Smooth muscle cell (in vitro differentiated cells): ENCODE data around the gene CYP8B1. TPM values are rescaled to one million over a fixed set of nuclear protein-coding genes. Genes with fewer than 3 reads are reported as not detected.

Source experiments
- DNase-seq: peaks from one replicate; lab custom pipeline; 2025; ENCODE audit not compliant: unreplicated experiment; lab: John Stamatoyannopoulos, UW
- H2AFZ ChIP-seq: fragments of 200-600 bp; sonication (generic); 2 replicates; pipeline ENCODE4 v1.6.0; 2016; ENCODE audit warnings: antibody characterized with exemption, low read depth, mild to moderate bottlenecking
- H3F3A ChIP-seq: fragments of 200-600 bp; sonication (generic); 2 replicates; pipeline ENCODE4 v1.6.0; 2017; ENCODE audit warnings: antibody characterized with exemption, low read depth
- H3K27ac ChIP-seq: fragments of 200-600 bp; sonication (generic); 2 replicates; pipeline ENCODE4 v1.5.1; 2016; ENCODE audit warnings: low read depth, mild to moderate bottlenecking
- H3K27me3 ChIP-seq: fragments of 200-600 bp; sonication (generic); 2 replicates; pipeline ENCODE4 v1.6.1; 2016; ENCODE audit warnings: low read depth, mild to moderate bottlenecking
- H3K36me3 ChIP-seq: fragments of 200-600 bp; sonication (generic); 2 replicates; pipeline ENCODE4 v1.5.1; 2016; ENCODE audit warnings: low read depth
- H3K4me1 ChIP-seq: fragments of 200-600 bp; sonication (generic); 2 replicates; pipeline ENCODE4 v1.5.1; 2016; ENCODE audit warnings: low read depth
- H3K4me2 ChIP-seq: fragments of 200-600 bp; sonication (generic); 2 replicates; pipeline ENCODE4 v1.6.0; 2016; ENCODE audit warnings: mild to moderate bottlenecking
- H3K4me3 ChIP-seq: fragments of 200-600 bp; sonication (generic); 2 replicates; pipeline ENCODE4 v1.5.1; 2016; ENCODE audit warnings: mild to moderate bottlenecking
- H3K79me2 ChIP-seq: fragments of 200-600 bp; sonication (generic); 2 replicates; pipeline ENCODE4 v1.6.0; 2016; ENCODE audit warnings: low read depth, mild to moderate bottlenecking
- H3K9ac ChIP-seq: fragments of 200-600 bp; sonication (generic); 2 replicates; pipeline ENCODE4 v1.6.0; 2016; ENCODE audit warnings: low read depth
- H3K9me3 ChIP-seq: fragments of 200-600 bp; sonication (generic); replicated peaks from 2 replicates; pipeline ENCODE4 v1.5.1; 2016; ENCODE audit warnings: low read depth
- H4K20me1 ChIP-seq: fragments of 200-600 bp; sonication (generic); 2 replicates; pipeline ENCODE4 v1.6.0; 2016; ENCODE audit warnings: low read depth
- CTCF ChIP-seq: fragments of 200-600 bp; sonication (generic); IDR thresholded peaks from 2 replicates; pipeline ENCODE4 v1.5.1; 2017; ENCODE audit warnings: borderline replicate concordance, mild to moderate bottlenecking, antibody characterized with exemption; ENCODE audit not compliant: insufficient read depth, poor library complexity, severe bottlenecking
- WGBS: methylation state at CpG from one replicate; pipeline ENCODE4 v1.1.7; 2016; ENCODE audit warnings: low lambda C conversion rate; 5-methylcytosine and 5-hydroxymethylcytosine counted together
- polyA plus RNA-seq: library from polyadenylated mRNA; unstranded; fragments of >200 nt; fragmentation: Nextera tagmentation; extraction: Ambion mirVana; gene quantifications from 2 replicates; pipeline ENCODE4 v1.2.1, GENCODE V29; 2016
- total RNA-seq: library from RNA; depleted of rRNA; stranded (reverse); fragments of >200 nt; gene quantifications from 2 replicates; pipeline ENCODE4 v1.2.3, GENCODE V29; 2014

The CYP8B1 gene
- total and polyA plus RNA-seq, 2 experiments from 2014 or later, result not detected

- Histone ChIP-seq H3F3A (peaks cover 5% of the 10 kb centered on the region), H3K36me3 (no peaks in the 10 kb centered on the region), H4K20me1 (no peaks in the 10 kb centered on the region), H3K27ac (peak overlapping the region; percentile 51), H3K4me1 (peaks cover 20% of the 10 kb centered on the region), H3K9ac (no peak overlapping the region), H2AFZ (no peak overlapping the region), H3K79me2 (no peaks in the 10 kb centered on the region), H3K4me3 (no peak overlapping the region), H3K27me3 (no peaks in the 10 kb centered on the region), H3K4me2 (no peak overlapping the region), H3K9me3 (no peaks in the 10 kb centered on the region)
- no peak for TF ChIP-seq CTCF
- 64% methylated on average over 5 of the region's 5 CpGs for WGBS
- no peak for DNase-seq
These were observed 46.5 kb downstream of the CYP8B1 start for GRCh38 chr3:42829083-42829627.

- Histone ChIP-seq H3K27me3 (no peaks in the 10 kb centered on the region), H4K20me1 (no peaks in the 10 kb centered on the region), H3K9ac (no peak overlapping the region), H3K36me3 (no peaks in the 10 kb centered on the region), H3K4me3 (no peak overlapping the region), H3K27ac (peak overlapping the region; percentile 85), H3F3A (peaks cover 5% of the 10 kb centered on the region), H3K4me2 (peak overlapping the region; percentile 41), H3K9me3 (no peaks in the 10 kb centered on the region), H3K4me1 (peaks cover 29% of the 10 kb centered on the region), H2AFZ (no peak overlapping the region), H3K79me2 (no peaks in the 10 kb centered on the region)
- no peak for TF ChIP-seq CTCF
- no peak for DNase-seq
- WGBS, result 46% methylated on average over 4 of the region's 4 CpGs
These were observed 48.0 kb downstream of the CYP8B1 start for GRCh38 chr3:42827654-42828053.

GRCh38 chr3:42827023-42827422 lies 48.7 kb downstream of the CYP8B1 start:
- no peak for DNase-seq
- no peak overlapping the region for H3K4me3 ChIP-seq
- peaks cover 29% of the 10 kb centered on the region for H3K4me1 ChIP-seq
- H3K36me3 ChIP-seq, result no peaks in the 10 kb centered on the region
- H3K27ac ChIP-seq, result peak overlapping the region; percentile 85
- no peaks in the 10 kb centered on the region for H3K27me3 ChIP-seq
- H3F3A ChIP-seq, result peaks cover 5% of the 10 kb centered on the region
- H4K20me1 ChIP-seq, result no peaks in the 10 kb centered on the region
- peak overlapping the region; percentile 53 for H3K9ac ChIP-seq
- H3K4me2 ChIP-seq, result peak overlapping the region; percentile 64
- H2AFZ ChIP-seq, result no peak overlapping the region
- no peaks in the 10 kb centered on the region for H3K9me3 ChIP-seq
- no peaks in the 10 kb centered on the region for H3K79me2 ChIP-seq
- TF ChIP-seq CTCF, result no peak

- Histone ChIP-seq H3K27ac (peak overlapping the region; percentile 85), H3K4me2 (peak overlapping the region; percentile 64), H3K4me3 (no peak overlapping the region), H3K27me3 (no peaks in the 10 kb centered on the region), H3F3A (peaks cover 5% of the 10 kb centered on the region), H3K36me3 (no peaks in the 10 kb centered on the region), H3K79me2 (no peaks in the 10 kb centered on the region), H3K9ac (peak overlapping the region; percentile 53), H3K9me3 (no peaks in the 10 kb centered on the region), H2AFZ (no peak overlapping the region), H3K4me1 (peaks cover 29% of the 10 kb centered on the region), H4K20me1 (no peaks in the 10 kb centered on the region)
- DNase-seq, result no peak
- TF ChIP-seq CTCF, result no peak
These were observed 49.5 kb downstream of the CYP8B1 start for GRCh38 chr3:42826141-42826540.
